ENCODE results near the gene MEI4.

- TF ChIP-seq EGR1 (IDR thresholded peaks at IDR 0.05; ENCODE audit: borderline replicate concordance in 1 of 2, low read depth in 2 of 2, low read length in 2 of 2) (no peak), EZH2 (IDR thresholded peaks at IDR 0.05; ENCODE audit: borderline replicate concordance, control insufficient read depth, low read depth, low read length) (no peak)
Observed at GRCh38 chr6:77965449-77965848, 312.6 kb downstream of the MEI4 start.

Data from GM12878 (cell line).